HG03280 (cell line): ENCODE results near the gene USF3.
A peak's percentile ranks its signal among the peaks of the same experiment; 100 is the strongest.

Experiments used
- ATAC-seq: cut with Tn5 transposase; IDR thresholded peaks from one replicate; pipeline ENCODE4 v1.9.1; 2021; ENCODE audit warnings: mild to moderate bottlenecking, moderate library complexity; ENCODE audit not compliant: unreplicated experiment

USF3 gene

DNA sequence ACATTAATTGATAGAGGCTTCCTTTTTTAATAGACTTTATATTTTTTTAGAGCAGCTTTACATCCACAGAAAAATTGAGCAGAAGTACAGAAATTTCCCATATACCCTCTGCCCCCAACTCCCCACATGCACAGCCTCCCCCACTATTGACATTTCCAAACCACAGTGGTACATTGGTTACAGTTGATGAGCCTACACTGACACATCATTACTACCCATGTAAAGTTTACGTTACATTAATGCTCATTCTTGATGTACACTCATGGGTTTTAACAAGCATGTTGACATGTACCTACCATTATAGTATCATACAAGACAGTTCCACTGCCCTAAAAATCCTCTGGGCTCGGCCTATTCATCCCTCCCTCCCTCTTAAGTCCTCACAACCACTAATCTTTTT, 78.7 kb downstream of the USF3 start:
- no peak for ATAC-seq

DNA sequence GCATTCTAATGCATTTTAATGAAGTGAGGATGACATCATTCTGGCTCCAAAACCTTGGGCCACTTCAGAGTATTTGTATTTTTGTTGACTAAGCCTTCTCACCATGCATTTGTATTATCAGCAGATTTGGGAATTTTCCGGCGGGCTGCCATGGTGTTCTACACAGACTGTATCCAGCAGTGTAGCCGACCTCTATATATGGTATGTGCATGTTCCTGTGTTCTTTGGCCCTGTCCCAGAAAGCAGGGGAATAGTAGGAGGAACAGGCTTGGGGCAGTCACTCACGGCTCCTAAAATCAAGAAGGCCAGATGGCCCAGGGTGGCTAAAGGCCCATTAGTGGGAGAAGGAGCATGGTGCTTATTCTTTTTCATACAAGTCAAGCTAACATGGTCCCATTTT, 80.5 kb downstream of the USF3 start:
- no peak for ATAC-seq

DNA sequence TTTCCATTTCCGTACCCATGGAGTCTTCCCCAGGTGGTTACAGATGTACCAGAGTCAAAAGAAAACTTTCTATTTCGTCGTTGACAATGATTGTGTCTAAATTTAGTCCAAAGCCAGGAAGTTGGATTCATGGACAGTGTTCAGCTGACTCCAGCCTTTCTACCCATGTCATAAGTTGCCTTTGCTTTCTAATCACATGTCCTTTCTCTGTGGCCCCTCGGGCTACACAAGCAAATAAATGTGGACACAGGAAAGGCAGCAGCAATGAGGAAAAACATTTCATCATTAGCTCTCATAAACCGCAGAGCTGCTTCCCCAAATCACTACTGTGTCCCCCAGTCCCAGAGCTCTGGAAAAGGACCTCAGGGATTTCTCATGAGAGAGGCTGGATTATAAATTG, 82.0 kb downstream of the USF3 start:
- no peak for ATAC-seq

DNA sequence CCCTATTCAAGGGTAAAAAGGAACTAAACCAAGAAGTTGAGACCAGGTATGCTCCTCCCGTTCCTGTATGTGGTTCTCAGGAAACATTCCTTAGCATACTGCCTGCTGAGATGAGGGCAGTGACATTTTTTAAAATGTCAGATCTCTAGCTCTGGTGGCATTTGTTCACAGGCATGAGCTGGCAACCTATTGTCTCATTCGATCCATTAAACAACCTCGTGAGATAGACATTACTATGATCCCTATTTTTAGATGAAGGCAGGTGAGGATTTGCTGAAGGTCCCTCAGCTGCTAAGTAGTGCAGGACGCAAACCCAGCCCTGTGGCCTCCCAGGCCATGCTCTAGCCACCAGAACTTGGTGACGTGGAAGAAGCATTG, 89.2 kb downstream of the USF3 start:
- peak; percentile 17 for ATAC-seq

DNA sequence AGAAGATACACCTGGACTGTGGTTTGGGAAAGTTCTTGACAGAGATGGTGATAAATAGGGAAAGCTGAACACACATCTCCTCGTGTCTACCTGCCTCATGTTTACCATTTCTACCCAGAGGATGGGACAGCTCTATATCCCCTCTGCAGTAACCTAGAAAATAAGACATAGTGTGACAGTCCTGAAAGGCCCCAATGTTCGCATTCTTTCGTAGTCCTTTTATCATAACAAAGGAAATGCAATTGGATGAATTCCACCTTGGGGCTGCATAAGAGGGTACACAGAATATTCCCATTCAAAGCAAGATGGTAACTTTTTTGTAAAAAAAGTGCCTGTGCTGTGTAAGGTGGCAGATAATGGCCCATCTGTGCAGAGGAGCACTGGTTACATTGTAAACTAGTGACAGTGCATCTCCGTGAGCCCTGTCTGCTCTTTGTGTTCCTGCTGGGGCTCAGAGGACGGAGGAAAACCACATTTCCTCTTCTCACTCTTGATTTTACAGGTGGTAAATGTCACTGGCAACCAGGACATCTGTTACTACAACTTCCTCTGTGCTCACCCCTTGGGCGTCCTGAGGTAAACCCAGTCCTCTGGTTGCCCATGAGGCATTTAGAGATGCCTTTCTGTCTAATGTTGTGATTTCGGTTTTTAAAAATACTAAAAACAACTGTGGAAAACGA, 89.8 kb downstream of the USF3 start:
- peak; percentile 99 for ATAC-seq

DNA sequence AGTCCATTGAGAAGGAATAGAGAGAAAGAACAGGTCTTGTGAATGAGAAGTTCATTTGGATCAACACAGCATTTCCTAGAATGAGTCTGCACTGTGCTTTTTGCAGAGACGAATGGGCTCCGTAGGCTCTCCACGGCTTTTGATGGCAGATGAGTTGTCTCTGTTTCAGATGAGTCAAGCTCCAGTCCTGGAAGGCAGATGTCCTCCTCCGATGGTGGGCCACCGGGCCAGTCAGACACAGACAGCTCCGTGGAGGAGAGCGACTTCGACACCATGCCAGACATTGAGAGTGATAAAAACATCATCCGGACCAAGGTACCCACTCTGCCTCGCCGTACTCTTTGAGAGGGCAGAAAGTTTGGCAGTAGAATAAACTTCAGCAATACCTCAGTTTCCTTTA, 93.6 kb downstream of the USF3 start:
- ATAC-seq: no peak

DNA sequence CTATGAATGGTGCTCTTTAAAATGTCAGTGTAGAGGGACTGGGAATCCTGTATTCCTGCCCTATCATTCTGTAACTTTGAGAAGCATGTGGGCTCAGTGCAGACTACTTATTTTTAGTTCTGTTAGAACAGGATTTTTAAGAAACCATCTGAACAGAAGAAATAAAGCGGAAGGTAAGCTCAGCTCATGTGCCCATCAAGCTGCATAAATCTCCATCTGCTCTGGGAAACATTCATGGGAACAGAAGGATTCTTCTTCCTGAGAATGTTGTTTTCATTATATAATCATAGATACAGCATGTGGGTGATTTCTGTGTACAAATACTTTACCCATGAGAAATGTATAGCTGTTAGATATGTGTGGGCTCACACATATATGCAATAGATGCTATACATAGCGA, 94.2 kb downstream of the USF3 start:
- ATAC-seq: no peak

DNA sequence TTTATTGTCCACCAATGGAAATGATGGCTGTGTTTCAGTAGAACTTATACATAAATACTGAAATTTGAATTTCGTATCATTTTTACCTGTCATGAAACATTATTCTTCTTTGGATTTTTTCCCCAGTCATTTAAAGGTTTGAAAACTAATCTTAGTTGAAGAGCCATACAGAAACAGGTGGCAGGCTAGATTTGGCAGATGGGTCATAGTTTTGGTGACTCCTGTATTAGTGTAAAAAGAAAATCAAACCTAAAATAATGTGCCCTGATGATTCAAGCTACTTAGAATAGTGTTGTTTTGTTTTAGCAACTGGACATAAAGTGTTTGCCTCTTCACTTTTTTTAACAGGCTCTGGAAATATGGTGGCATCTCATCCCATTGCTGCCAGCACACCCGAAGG, 95.2 kb downstream of the USF3 start:
- ATAC-seq: no peak

DNA sequence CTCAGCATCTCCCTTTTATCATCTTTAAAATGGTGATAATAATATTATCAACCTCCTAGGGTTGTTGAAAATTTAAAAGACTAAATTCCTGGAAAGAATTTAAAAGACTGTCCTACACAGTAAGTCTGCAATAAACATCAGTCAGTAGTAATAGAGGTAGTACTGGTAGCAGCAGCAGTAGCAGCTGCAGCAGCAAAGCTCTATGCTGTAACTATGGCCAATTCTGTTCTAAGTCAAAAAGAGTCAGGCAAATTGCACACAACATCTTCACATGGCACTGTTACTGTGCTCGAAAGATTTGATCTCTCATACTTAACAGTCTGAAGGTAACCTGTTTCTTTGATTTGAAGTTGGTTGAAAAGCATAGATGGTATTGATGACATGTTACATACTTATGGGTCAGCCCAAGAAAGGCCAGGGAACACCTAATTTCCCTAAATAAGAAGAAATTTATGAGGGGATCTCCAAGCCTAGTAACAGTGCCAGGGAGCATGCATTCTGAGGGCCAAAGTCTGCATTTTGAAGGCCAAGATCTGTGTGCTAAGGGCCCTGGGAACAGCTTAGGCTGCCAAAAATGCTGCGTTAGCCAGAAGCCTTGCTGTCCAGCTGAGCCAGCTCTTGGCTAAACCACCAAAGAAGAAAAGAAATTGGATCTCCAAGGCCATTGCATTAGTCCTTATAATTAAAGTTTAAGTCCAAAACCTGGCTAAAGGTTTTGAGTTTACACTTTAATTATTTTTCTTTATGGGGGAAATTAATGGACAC, 95.8 kb downstream of the USF3 start:
- no peak for ATAC-seq
